Body of pancreas (tissue), 4 donors: Measurements from ENCODE around the gene TNRC18.

Experiments
- POLR2A ChIP-seq, 3 donors: fragments of 450-650 bp; IDR thresholded peaks; one replicate each; pipeline ENCODE4 v1.6.1; 2016; ENCODE audit warnings: antibody characterized with exemption in 3 of 3, mild to moderate bottlenecking in 2 of 3
- TF ChIP-seq, protein P1 (sequence below), 7 experiments: fragments of 450-650 bp in 4 of 7; fragments of 200-600 bp in 3 of 7; sonication (generic) in 3 of 7; IDR thresholded peaks; one replicate each; pipeline ENCODE4 v1.5.1; 2016 to 2019; ENCODE audit warnings: antibody characterized with exemption in 7 of 7

DNA sequence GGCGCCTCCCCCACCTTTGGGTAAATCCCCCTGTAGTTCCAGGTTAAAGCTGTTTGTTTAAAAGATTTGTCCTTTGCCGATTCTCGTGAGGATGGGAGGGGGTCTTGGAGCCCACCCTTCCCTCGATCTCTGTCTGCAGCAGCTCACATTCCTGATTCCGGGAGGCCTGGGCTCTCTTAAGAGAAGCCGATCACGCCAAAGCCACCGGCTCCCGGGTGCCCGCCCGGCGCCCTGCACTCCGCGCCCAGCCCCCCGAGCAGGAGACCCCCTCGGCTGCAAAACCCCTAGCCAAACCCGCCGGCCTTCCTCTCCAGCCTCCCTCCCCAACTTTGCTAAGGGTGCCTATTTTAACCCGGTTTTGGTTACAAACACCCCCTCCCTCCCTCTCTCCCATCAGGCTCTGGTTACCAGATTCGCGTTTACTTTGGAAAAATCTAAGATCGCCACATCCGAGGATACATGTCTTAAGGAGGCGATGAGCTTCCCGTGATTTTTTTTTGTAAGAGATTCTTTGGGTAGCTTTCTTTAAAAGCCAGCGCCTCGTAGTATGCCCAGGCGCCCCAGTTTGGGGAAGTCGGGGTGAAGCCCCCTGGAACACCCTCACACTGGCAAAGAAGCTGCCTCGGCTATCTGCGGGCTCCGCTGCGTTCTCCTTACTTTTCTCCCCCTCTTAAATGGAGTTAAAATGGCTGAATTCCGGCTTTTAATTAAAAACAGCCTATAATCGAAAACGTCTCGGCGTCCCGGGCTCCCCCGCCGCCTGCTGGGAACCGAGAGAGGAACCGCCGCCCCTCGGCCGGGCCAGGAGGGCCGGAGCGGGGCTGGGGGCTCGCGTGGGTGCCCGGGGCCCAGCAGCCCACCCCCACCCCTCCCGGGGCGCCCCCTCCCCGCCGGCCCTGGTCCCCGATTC, 983 bp downstream of the TNRC18 start:
- TF ChIP-seq, protein P1, sequence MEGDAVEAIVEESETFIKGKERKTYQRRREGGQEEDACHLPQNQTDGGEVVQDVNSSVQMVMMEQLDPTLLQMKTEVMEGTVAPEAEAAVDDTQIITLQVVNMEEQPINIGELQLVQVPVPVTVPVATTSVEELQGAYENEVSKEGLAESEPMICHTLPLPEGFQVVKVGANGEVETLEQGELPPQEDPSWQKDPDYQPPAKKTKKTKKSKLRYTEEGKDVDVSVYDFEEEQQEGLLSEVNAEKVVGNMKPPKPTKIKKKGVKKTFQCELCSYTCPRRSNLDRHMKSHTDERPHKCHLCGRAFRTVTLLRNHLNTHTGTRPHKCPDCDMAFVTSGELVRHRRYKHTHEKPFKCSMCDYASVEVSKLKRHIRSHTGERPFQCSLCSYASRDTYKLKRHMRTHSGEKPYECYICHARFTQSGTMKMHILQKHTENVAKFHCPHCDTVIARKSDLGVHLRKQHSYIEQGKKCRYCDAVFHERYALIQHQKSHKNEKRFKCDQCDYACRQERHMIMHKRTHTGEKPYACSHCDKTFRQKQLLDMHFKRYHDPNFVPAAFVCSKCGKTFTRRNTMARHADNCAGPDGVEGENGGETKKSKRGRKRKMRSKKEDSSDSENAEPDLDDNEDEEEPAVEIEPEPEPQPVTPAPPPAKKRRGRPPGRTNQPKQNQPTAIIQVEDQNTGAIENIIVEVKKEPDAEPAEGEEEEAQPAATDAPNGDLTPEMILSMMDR (IDR thresholded peaks at IDR 0.05), result peak in 1 of 7 experiments; percentile 5
- TF ChIP-seq POLR2A (IDR thresholded peaks at IDR 0.05), result no peak
